ENCODE data around the gene GNA14.

- TF ChIP-seq CTCF (conservative IDR thresholded peaks at IDR 0.05; ENCODE audit: low read length) = no peak
- TF ChIP-seq EZH2phosphoT487 (IDR thresholded peaks at IDR 0.05; ENCODE audit: borderline replicate concordance, low read depth, low read length) = no peak
These were observed at the start of gene GNA14 for GRCh38 chr9:77648234-77649108.

All from OCI-LY7 (cell line).